Measurements from ENCODE around the gene KRT77.

The KRT77 gene

GRCh38 chr12:52669426-52669825 is 33.9 kb downstream of the KRT77 start:
- Histone ChIP-seq H3K27ac (ENCODE audit: low read length) (no peak overlapping the region), H2AFZ (ENCODE audit: low read length) (no peak overlapping the region), H3F3A (ENCODE audit: insufficient read depth, low read length) (no peaks in the 10 kb centered on the region), H3K27me3 (replicated peaks; ENCODE audit: insufficient read depth, low read length) (peaks cover 71% of the 10 kb centered on the region), H3K9ac (ENCODE audit: low read length) (no peak overlapping the region), H3K9me3 (replicated peaks; ENCODE audit: insufficient read depth, low read length) (no peaks in the 10 kb centered on the region), H3K4me3 (ENCODE audit: low read length) (no peak overlapping the region), H3K79me2 (ENCODE audit: low read length) (no peaks in the 10 kb centered on the region), H3K4me2 (ENCODE audit: low read depth, low read length) (no peak overlapping the region), H4K20me1 (ENCODE audit: insufficient read depth, low read length) (no peaks in the 10 kb centered on the region), H3K9me2 (replicated peaks; ENCODE audit: insufficient read depth, low read length) (no peaks in the 10 kb centered on the region), H3K36me3 (replicated peaks; ENCODE audit: insufficient read depth, low read length) (no peaks in the 10 kb centered on the region), H3K4me1 (ENCODE audit: low read length) (no peaks in the 10 kb centered on the region)
- no peak for DNase-seq
- no peak for TF ChIP-seq CTCF (IDR thresholded peaks at IDR 0.05; ENCODE audit: low read length)
- TF ChIP-seq EZH2phosphoT487 (IDR thresholded peaks at IDR 0.05; ENCODE audit: low read length) = no peak
- no peak for TF ChIP-seq EZH2 (optimal IDR thresholded peaks at IDR 0.05; ENCODE audit: low read depth, low read length)

GRCh38 chr12:52667931-52668330 is 35.4 kb downstream of the KRT77 start:
- H3K9ac ChIP-seq (ENCODE audit: low read length) = no peak overlapping the region
- H3K9me2 ChIP-seq (replicated peaks; ENCODE audit: insufficient read depth, low read length) = no peaks in the 10 kb centered on the region
- no peak overlapping the region for H2AFZ ChIP-seq (ENCODE audit: low read length)
- H3K4me1 ChIP-seq (ENCODE audit: low read length) = no peaks in the 10 kb centered on the region
- no peak overlapping the region for H3K27ac ChIP-seq (ENCODE audit: low read length)
- DNase-seq = no peak
- no peaks in the 10 kb centered on the region for H3K36me3 ChIP-seq (replicated peaks; ENCODE audit: insufficient read depth, low read length)
- no peaks in the 10 kb centered on the region for H3K79me2 ChIP-seq (ENCODE audit: low read length)
- no peaks in the 10 kb centered on the region for H3F3A ChIP-seq (ENCODE audit: insufficient read depth, low read length)
- TF ChIP-seq CTCF (IDR thresholded peaks at IDR 0.05; ENCODE audit: low read length) (no peak), EZH2phosphoT487 (IDR thresholded peaks at IDR 0.05; ENCODE audit: low read length) (no peak), EZH2 (optimal IDR thresholded peaks at IDR 0.05; ENCODE audit: low read depth, low read length) (no peak)
- no peaks in the 10 kb centered on the region for H3K9me3 ChIP-seq (replicated peaks; ENCODE audit: insufficient read depth, low read length)
- no peak overlapping the region for H3K4me2 ChIP-seq (ENCODE audit: low read depth, low read length)
- H3K27me3 ChIP-seq (replicated peaks; ENCODE audit: insufficient read depth, low read length) = peaks cover 66% of the 10 kb centered on the region
- H4K20me1 ChIP-seq (ENCODE audit: insufficient read depth, low read length) = no peaks in the 10 kb centered on the region
- H3K4me3 ChIP-seq (ENCODE audit: low read length) = no peak overlapping the region

GRCh38 chr12:52667509-52667908 is 35.8 kb downstream of the KRT77 start:
- Histone ChIP-seq H3K4me2 (ENCODE audit: low read depth, low read length) (no peak overlapping the region), H3K36me3 (replicated peaks; ENCODE audit: insufficient read depth, low read length) (no peaks in the 10 kb centered on the region), H3K4me3 (ENCODE audit: low read length) (no peak overlapping the region), H3F3A (ENCODE audit: insufficient read depth, low read length) (no peaks in the 10 kb centered on the region), H3K27ac (ENCODE audit: low read length) (no peak overlapping the region), H3K79me2 (ENCODE audit: low read length) (no peaks in the 10 kb centered on the region), H4K20me1 (ENCODE audit: insufficient read depth, low read length) (no peaks in the 10 kb centered on the region), H3K9me3 (replicated peaks; ENCODE audit: insufficient read depth, low read length) (no peaks in the 10 kb centered on the region), H3K27me3 (replicated peaks; ENCODE audit: insufficient read depth, low read length) (peaks cover 62% of the 10 kb centered on the region), H2AFZ (ENCODE audit: low read length) (no peak overlapping the region), H3K4me1 (ENCODE audit: low read length) (no peaks in the 10 kb centered on the region), H3K9me2 (replicated peaks; ENCODE audit: insufficient read depth, low read length) (no peaks in the 10 kb centered on the region), H3K9ac (ENCODE audit: low read length) (no peak overlapping the region)
- TF ChIP-seq EZH2 (optimal IDR thresholded peaks at IDR 0.05; ENCODE audit: low read depth, low read length) (no peak), CTCF (IDR thresholded peaks at IDR 0.05; ENCODE audit: low read length) (peak; percentile 12), EZH2phosphoT487 (IDR thresholded peaks at IDR 0.05; ENCODE audit: low read length) (no peak)
- no peak for DNase-seq
